GM21515 (cell line): ENCODE results near the gene TMEM89.

Experiments used
- ATAC-seq: cut with Tn5 transposase; IDR thresholded peaks from one replicate; pipeline ENCODE4 v1.9.1; 2021; ENCODE audit not compliant: unreplicated experiment

TMEM89 gene, protein sequence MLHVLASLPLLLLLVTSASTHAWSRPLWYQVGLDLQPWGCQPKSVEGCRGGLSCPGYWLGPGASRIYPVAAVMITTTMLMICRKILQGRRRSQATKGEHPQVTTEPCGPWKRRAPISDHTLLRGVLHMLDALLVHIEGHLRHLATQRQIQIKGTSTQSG

GRCh38 chr3:48621461-48621869 lies at the start of gene TMEM89:
Gene TMEM89, minus strand, starts transcription at chr3:48621769. Its CDS starts 13 bp downstream, at chr3:48621756.
- no peak for ATAC-seq

DNA sequence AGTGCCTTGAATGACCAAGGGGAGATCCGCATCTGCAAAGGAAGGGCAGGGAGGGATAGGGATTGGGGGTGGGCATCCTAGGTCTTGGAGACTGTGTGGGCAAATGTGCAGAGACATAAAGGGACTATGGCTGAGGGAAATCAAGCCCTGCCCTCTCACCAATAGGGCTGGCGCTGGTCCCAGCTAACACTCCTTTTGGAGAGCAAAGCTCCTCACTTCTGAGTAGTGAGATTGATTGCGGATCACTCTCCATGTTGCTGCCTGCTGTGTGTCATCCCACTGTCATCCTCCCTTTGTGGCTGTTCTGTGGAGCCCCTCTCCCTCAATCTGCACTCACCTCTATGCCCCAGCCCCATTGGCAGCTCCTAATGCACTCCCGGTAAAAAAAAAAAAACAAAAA lies 43.4 kb upstream of the TMEM89 start:
- ATAC-seq = no peak

DNA sequence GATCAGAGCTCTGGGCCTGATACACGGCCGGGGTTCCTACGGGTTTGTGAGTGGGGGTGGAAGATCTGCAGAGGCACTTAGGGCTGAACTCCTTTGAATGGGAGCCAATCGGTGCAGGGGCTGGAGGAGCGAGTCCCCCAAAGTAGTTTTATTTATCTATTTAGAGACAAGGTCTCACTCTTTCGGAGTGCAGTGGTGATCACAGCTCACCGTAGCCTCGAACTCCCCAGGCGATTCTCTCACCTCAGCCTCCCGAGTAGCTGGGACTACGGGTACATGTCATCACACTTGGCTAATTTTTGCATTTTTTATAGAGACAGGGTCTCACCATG lies 42.7 kb upstream of the TMEM89 start:
- ATAC-seq = no peak

DNA sequence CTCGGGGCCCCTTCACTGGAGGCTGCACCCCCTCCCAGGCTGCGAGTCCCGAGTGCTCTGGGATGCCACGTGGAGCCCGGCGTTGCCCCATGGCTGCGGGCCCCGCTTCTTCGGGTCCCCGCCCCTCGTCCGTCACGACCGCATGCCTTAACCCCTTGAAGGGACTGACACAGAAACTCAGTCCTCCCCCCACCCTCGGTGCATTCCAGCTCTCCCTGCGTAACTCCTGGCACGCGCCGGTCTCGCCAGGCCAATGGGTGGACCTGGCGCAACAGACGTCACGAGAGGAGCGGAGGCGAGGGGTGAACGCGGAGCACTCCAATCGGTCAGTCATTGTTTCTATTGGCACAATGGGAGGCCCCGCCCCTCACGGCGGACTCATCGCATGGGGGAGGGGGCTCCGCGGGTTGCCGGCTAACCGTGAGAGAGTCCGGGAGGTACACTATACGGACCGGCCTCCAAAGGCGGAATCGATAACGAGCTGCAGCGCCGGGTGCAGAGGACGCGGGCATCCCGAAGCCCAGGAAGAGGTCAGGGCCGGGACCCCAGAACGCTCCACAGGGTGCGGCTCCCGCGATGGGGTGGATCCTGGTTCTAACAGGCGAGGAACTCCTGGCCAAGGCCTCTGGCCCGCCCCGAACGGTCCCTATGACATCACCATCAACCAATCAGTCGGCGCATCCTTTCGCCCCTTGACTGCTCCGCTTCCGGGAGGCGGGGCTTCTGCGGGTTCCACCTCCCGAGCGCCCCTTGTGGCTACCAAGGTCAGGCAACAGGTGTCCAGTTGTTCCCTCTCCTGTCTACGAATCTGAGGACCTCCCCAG lies 42.1 kb upstream of the TMEM89 start:
- peak; percentile 82 for ATAC-seq

GRCh38 chr3:48662753-48663488 lies 41.4 kb upstream of the TMEM89 start, which contains the start of gene CELSR3:
Gene CELSR3, minus strand, starts transcription at chr3:48662886. Its CDS starts 252 bp downstream, at chr3:48662634.
- no peak for ATAC-seq

DNA sequence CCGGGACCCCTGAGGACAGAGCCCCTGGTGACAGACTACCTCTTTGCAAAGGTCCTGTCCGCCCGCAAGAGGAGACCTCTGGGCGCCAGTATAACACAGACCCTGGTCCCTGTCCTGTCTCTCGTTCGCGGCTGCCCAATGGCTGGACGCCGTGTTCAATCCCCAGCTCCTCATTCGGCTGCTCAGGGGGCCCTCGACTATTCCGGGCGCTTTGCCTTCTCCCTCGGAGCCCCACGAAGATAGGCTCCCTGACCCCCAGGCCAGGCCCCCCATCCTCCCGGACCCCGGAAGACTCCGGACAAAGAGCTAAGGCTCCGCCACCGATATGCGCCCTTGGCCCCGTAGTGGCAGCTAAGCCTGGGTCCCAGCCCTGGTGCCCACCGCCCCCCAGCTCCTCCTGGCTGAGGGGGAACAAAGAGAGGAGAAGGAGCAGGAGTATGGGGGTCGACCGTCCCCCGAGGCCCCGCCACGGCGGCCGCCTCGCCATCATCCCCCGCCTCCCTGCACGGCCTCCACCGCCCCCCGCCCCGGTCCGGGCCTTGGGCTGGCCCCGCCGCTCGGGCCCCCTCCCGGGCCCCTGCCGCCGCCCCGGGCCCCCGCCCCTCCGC lies 40.7 kb upstream of the TMEM89 start:
- ATAC-seq = no peak

GRCh38 chr3:48661501-48662144 lies 40.1 kb upstream of the TMEM89 start:
- ATAC-seq = no peak

DNA sequence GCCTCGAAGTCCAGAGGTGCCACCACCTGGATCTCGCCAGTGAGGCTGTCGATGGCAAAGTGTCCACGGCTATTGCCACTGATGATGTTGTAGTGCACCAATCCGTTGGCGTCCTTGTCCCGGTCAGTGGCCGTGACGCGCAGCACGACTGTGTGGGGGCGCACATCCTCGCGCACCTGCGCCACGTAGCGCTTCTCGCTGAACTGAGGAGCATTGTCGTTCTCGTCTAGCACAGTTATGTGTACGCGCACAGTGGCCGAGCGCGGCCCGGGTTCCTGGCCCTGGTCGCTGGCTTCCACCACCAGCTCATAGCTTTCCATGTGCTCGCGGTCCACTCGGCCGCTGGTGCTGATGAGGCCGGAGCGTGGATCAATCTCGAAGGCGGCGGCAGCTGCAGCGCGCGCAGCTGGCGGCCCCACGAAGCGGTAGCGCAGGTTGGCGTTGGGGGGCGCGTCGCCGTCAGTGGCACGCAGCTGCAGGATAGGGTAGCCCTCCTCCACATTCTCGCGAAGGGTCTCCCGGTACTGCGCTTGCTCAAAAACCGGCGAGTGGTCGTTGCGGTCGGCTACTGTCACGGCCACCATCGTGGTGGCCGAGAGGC lies 39.3 kb upstream of the TMEM89 start:
- no peak for ATAC-seq

DNA sequence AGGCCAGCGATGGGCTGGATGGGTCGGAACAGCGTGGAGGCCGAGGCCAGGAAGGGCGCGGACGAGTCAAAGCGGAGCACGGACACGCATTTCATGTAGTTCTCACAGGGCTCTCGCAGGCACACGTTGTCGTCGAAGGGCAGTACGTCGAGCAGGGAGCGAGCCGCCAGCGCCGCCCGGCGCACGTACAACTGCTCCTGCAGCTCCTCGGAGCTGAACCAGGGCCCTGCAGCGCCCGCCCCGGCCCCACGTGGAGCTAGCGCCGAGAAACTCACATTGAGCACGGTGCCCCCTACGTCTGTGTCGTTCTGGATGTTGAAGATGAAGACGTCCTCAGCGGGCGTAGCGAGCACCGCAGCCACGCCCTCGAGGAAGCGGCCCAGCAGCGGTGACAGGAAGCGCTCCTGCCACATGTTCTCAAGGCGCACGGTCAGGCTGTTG lies 35.3 kb upstream of the TMEM89 start:
- no peak for ATAC-seq

GRCh38 chr3:48656061-48656840 lies 34.7 kb upstream of the TMEM89 start:
- ATAC-seq = peak; percentile 41

DNA sequence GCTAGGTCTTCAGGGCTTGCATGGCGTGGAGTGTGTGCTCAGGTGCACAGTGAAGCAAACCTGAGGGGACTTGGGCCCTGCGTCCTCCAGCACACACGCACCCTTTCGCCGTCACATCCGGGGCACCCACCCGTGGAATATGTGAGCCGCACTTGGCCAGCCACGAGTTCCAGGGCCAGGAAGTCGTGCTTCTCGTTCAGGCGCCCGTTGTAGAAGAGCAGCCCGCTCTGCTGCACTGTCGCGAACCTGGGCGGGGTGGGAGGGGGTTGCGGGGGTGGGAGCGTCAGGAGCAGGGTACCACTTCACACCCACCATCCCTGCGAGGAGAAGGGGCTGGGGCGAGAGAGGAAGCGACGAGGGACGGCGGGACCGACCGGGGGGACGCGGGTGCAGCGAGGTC lies 34.0 kb upstream of the TMEM89 start:
- no peak for ATAC-seq

DNA sequence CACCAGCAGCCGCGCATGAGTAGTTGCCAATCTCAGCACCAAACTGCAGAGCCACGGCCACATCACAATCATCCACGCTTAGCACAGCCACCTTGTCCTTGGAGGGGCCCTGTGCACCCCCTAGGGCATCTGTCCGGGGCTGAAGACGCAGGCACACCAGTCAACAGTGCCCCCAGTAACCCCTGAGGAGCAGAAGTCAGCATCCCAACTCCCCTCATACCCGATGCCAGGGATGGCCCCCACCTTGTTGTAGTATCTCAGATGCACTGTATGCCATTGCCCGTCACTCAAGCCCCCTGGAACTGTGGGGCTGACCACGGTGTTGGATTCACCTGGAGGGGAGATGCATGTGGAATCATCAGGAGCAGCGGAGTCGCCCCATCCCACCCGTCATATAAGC lies 33.5 kb upstream of the TMEM89 start:
- ATAC-seq = no peak

GRCh38 chr3:48652923-48653715 lies 31.6 kb upstream of the TMEM89 start:
- no peak for ATAC-seq

- ATAC-seq = no peak
Measured at GRCh38 chr3:48651771-48652170, 30.2 kb upstream of the TMEM89 start.

GRCh38 chr3:48650723-48651122 lies 29.2 kb upstream of the TMEM89 start:
- no peak for ATAC-seq

- ATAC-seq = no peak
Measured at GRCh38 chr3:48648188-48648850, 26.8 kb upstream of the TMEM89 start.

GRCh38 chr3:48647714-48648113 lies 26.1 kb upstream of the TMEM89 start:
- no peak for ATAC-seq
